Neural progenitor cell (in vitro differentiated cells): ENCODE results near the gene CHPF. TPM values are rescaled to one million over a fixed set of nuclear protein-coding genes. Genes with fewer than 3 reads are reported as not detected.

Experiments used
- DNase-seq: peaks from one replicate; pipeline ENCODE4 v3.0.0-alpha.2; 2016; ENCODE audit warnings: low spot score
- H2AFZ ChIP-seq: fragments of 200-600 bp; sonication (generic); replicated peaks from 2 replicates; pipeline ENCODE4 v1.6.1; 2016; ENCODE audit warnings: antibody characterized with exemption
- H3F3A ChIP-seq: fragments of 200-600 bp; sonication (generic); 2 replicates; pipeline ENCODE4 v1.6.1; 2016; ENCODE audit warnings: antibody characterized with exemption, low read depth
- H3K27ac ChIP-seq: fragments of 200-600 bp; sonication (generic); 2 replicates; pipeline ENCODE4 v1.5.1; 2016; ENCODE audit warnings: mild to moderate bottlenecking
- H3K27me3 ChIP-seq: fragments of 200-600 bp; sonication (generic); 2 replicates; pipeline ENCODE4 v1.6.1; 2016; ENCODE audit warnings: mild to moderate bottlenecking, moderate library complexity
- H3K36me3 ChIP-seq: fragments of 200-600 bp; sonication (generic); 2 replicates; pipeline ENCODE4 v1.5.1; 2016
- H3K4me1 ChIP-seq: fragments of 200-600 bp; sonication (generic); 2 replicates; pipeline ENCODE4 v1.6.1; 2016; ENCODE audit warnings: mixed run types
- H3K4me2 ChIP-seq: fragments of 200-600 bp; sonication (generic); 2 replicates; pipeline ENCODE4 v1.6.1; 2016
- H3K4me3 ChIP-seq: fragments of 200-600 bp; sonication (generic); 2 replicates; pipeline ENCODE4 v1.5.1; 2016
- H3K79me2 ChIP-seq: fragments of 200-600 bp; sonication (generic); 2 replicates; pipeline ENCODE4 v1.6.1; 2016; ENCODE audit warnings: low read depth
- H3K9ac ChIP-seq: fragments of 200-600 bp; sonication (generic); 2 replicates; pipeline ENCODE4 v1.6.1; 2016
- H3K9me3 ChIP-seq: fragments of 200-600 bp; sonication (generic); 2 replicates; pipeline ENCODE4 v1.5.1; 2016; ENCODE audit warnings: low read depth
- H4K20me1 ChIP-seq: fragments of 200-600 bp; sonication (generic); 2 replicates; pipeline ENCODE4 v1.6.1; 2016; ENCODE audit warnings: low read depth
- H3K27ac Mint-ChIP-seq: 3 replicates; pipeline ENCODE4 v1.8.0; 2021; ENCODE audit warnings: mixed read lengths
- H3K27me3 Mint-ChIP-seq: 2 replicates; pipeline ENCODE4 v1.8.0; 2022; ENCODE audit warnings: low read depth, mild to moderate bottlenecking, inconsistent platforms, moderate library complexity, mixed read lengths; ENCODE audit not compliant: insufficient read depth
- H3K36me3 Mint-ChIP-seq: 3 replicates; pipeline ENCODE4 v1.8.0; 2021; ENCODE audit warnings: mixed read lengths
- H3K4me1 Mint-ChIP-seq: 3 replicates; pipeline ENCODE4 v1.8.0; 2021; ENCODE audit warnings: mixed read lengths
- H3K4me3 Mint-ChIP-seq: 3 replicates; pipeline ENCODE4 v1.8.0; 2021; ENCODE audit warnings: mild to moderate bottlenecking, moderate library complexity, mixed read lengths
- H3K9me3 Mint-ChIP-seq: 3 replicates; pipeline ENCODE4 v1.8.0; 2020; ENCODE audit warnings: mixed read lengths
- CTCF ChIP-seq: fragments of 200-600 bp; sonication (generic); IDR thresholded peaks from 2 replicates; pipeline ENCODE4 v1.5.1; 2017; ENCODE audit warnings: antibody characterized with exemption, mild to moderate bottlenecking
- EZH2 ChIP-seq: fragments of 200-600 bp; sonication (generic); IDR thresholded peaks from 2 replicates; pipeline ENCODE4 v1.6.1; 2017; ENCODE audit warnings: antibody characterized with exemption, mild to moderate bottlenecking, moderate library complexity
- EZH2phosphoT487 ChIP-seq: fragments of 200-600 bp; sonication (generic); IDR thresholded peaks from 2 replicates; pipeline ENCODE4 v1.6.1; 2017; ENCODE audit warnings: antibody characterized with exemption
- total RNA-seq: library from RNA; depleted of rRNA; stranded (reverse); fragments of >200 nt; gene quantifications from 2 replicates; pipeline ENCODE4 v1.2.3, GENCODE V29; 2015; ENCODE audit warnings: low replicate concordance

The CHPF gene
- total RNA-seq, 1 donor from 2014 or later = 6.7 TPM

- Histone ChIP-seq H3K27ac (no peak overlapping the region), H3F3A (peaks cover 17% of the 10 kb centered on the region), H3K9ac (no peak overlapping the region), H2AFZ (peak overlapping the region; percentile 55), H3K4me1 (peaks cover 12% of the 10 kb centered on the region), H3K4me3 (peak overlapping the region; percentile 69), H3K9me3 (no peaks in the 10 kb centered on the region), H4K20me1 (peaks cover 19% of the 10 kb centered on the region), H3K4me2 (peak overlapping the region; percentile 93), H3K36me3 (no peaks in the 10 kb centered on the region), H3K79me2 (peaks cover 10% of the 10 kb centered on the region), H3K27me3 (peaks cover 17% of the 10 kb centered on the region)
- peak overlapping the region; percentile 64 for H3K4me3 Mint-ChIP-seq
- TF ChIP-seq EZH2 = peak; percentile 26
- no peak for TF ChIP-seq EZH2phosphoT487
- peaks cover 22% of the 10 kb centered on the region for H3K36me3 Mint-ChIP-seq
- H3K9me3 Mint-ChIP-seq = peaks cover 2% of the 10 kb centered on the region
- DNase-seq = peak; percentile 60
- peaks cover 8% of the 10 kb centered on the region for H3K27me3 Mint-ChIP-seq
- no peak overlapping the region for H3K27ac Mint-ChIP-seq
- H3K4me1 Mint-ChIP-seq = peaks cover 39% of the 10 kb centered on the region
These were observed 27.3 kb upstream of the CHPF start for GRCh38 chr2:219570924-219571310.

- Histone ChIP-seq H2AFZ (peak overlapping the region; percentile 55), H4K20me1 (peaks cover 19% of the 10 kb centered on the region), H3K4me3 (peak overlapping the region; percentile 69), H3K36me3 (no peaks in the 10 kb centered on the region), H3K79me2 (peaks cover 10% of the 10 kb centered on the region), H3K4me2 (peak overlapping the region; percentile 93), H3F3A (peaks cover 17% of the 10 kb centered on the region), H3K9ac (no peak overlapping the region), H3K27ac (no peak overlapping the region), H3K9me3 (no peaks in the 10 kb centered on the region), H3K27me3 (peaks cover 17% of the 10 kb centered on the region), H3K4me1 (peaks cover 8% of the 10 kb centered on the region)
- peak; percentile 65 for DNase-seq
- Mint-ChIP-seq H3K4me1 (peaks cover 33% of the 10 kb centered on the region), H3K27ac (no peak overlapping the region), H3K27me3 (peaks cover 10% of the 10 kb centered on the region), H3K4me3 (peak overlapping the region; percentile 77), H3K9me3 (peaks cover 2% of the 10 kb centered on the region), H3K36me3 (peaks cover 23% of the 10 kb centered on the region)
- TF ChIP-seq CTCF = no peak
- peak; percentile 24 for TF ChIP-seq EZH2
These were observed 26.8 kb upstream of the CHPF start for GRCh38 chr2:219570194-219570923.

- Histone ChIP-seq H3K36me3 (no peaks in the 10 kb centered on the region), H3K4me3 (peak overlapping the region; percentile 69), H3K4me2 (peak overlapping the region; percentile 93), H3K27me3 (peaks cover 17% of the 10 kb centered on the region), H4K20me1 (peaks cover 19% of the 10 kb centered on the region), H3K79me2 (peaks cover 10% of the 10 kb centered on the region), H3K9me3 (no peaks in the 10 kb centered on the region), H3K4me1 (peaks cover 8% of the 10 kb centered on the region), H3K9ac (no peak overlapping the region), H2AFZ (no peak overlapping the region), H3K27ac (no peak overlapping the region), H3F3A (peaks cover 17% of the 10 kb centered on the region)
- no peak for TF ChIP-seq CTCF
- TF ChIP-seq EZH2phosphoT487 = no peak
- no peak for TF ChIP-seq EZH2
- no peak for DNase-seq
- H3K36me3 Mint-ChIP-seq = peaks cover 24% of the 10 kb centered on the region
- peak overlapping the region; percentile 77 for H3K4me3 Mint-ChIP-seq
- H3K9me3 Mint-ChIP-seq = peaks cover 2% of the 10 kb centered on the region
- peaks cover 10% of the 10 kb centered on the region for H3K27me3 Mint-ChIP-seq
- peaks cover 31% of the 10 kb centered on the region for H3K4me1 Mint-ChIP-seq
- no peak overlapping the region for H3K27ac Mint-ChIP-seq
These were observed 26.0 kb upstream of the CHPF start for GRCh38 chr2:219569635-219570034.

GRCh38 chr2:219569041-219569440 is 25.4 kb upstream of the CHPF start:
- peaks cover 20% of the 10 kb centered on the region for H4K20me1 ChIP-seq
- peaks cover 10% of the 10 kb centered on the region for H3K27me3 Mint-ChIP-seq
- TF ChIP-seq EZH2phosphoT487 (no peak), EZH2 (no peak), CTCF (no peak)
- no peak overlapping the region for H3K4me2 ChIP-seq
- no peak overlapping the region for H3K27ac Mint-ChIP-seq
- peaks cover 10% of the 10 kb centered on the region for H3K79me2 ChIP-seq
- peaks cover 31% of the 10 kb centered on the region for H3K4me1 Mint-ChIP-seq
- peaks cover 4% of the 10 kb centered on the region for H3K9me3 Mint-ChIP-seq
- H3K4me3 Mint-ChIP-seq = peak overlapping the region; percentile 77
- H3K9ac ChIP-seq = no peak overlapping the region
- peaks cover 17% of the 10 kb centered on the region for H3F3A ChIP-seq
- no peak overlapping the region for H3K27ac ChIP-seq
- DNase-seq = no peak
- H3K4me3 ChIP-seq = no peak overlapping the region
- peaks cover 17% of the 10 kb centered on the region for H3K27me3 ChIP-seq
- peaks cover 29% of the 10 kb centered on the region for H3K36me3 Mint-ChIP-seq
- no peaks in the 10 kb centered on the region for H3K9me3 ChIP-seq
- H2AFZ ChIP-seq = no peak overlapping the region
- H3K4me1 ChIP-seq = peaks cover 8% of the 10 kb centered on the region
- no peaks in the 10 kb centered on the region for H3K36me3 ChIP-seq
